SU-DHL-6 (cell line): ENCODE results near the gene CNTN2.

Experiments
- H2AFZ ChIP-seq: fragments of 200-600 bp; sonication (generic); 2 replicates; pipeline ENCODE4 v1.6.1; 2014; ENCODE audit warnings: low read depth, mild to moderate bottlenecking, moderate library complexity, mixed read lengths, antibody characterized with exemption, low read length; ENCODE audit not compliant: severe bottlenecking
- H3F3A ChIP-seq: fragments of 200-600 bp; shearing (Covaris generic); 2 replicates; pipeline ENCODE4 v1.6.0; 2016; ENCODE audit warnings: antibody characterized with exemption, mild to moderate bottlenecking; ENCODE audit not compliant: insufficient read depth
- H3K27ac ChIP-seq: fragments of 200-600 bp; sonication (generic); 2 replicates; pipeline ENCODE4 v1.5.1; 2016; ENCODE audit warnings: low read depth, mild to moderate bottlenecking, low read length, moderate library complexity, mixed read lengths
- H3K27me3 ChIP-seq: fragments of 200-600 bp; sonication (generic), shearing (Covaris generic); 2 replicates; pipeline ENCODE4 v1.6.0; 2014; ENCODE audit warnings: mild to moderate bottlenecking, low read length
- H3K36me3 ChIP-seq: fragments of 200-600 bp; sonication (generic); 2 replicates; pipeline ENCODE4 v1.6.1; 2014; ENCODE audit warnings: mild to moderate bottlenecking, low read length, mixed read lengths
- H3K4me2 ChIP-seq: fragments of 300-600, 200-600 bp; shearing (Covaris generic), sonication (generic); 2 replicates; pipeline ENCODE4 v1.6.0; 2014; ENCODE audit warnings: low read length, low read depth, mild to moderate bottlenecking; ENCODE audit not compliant: poor library complexity, severe bottlenecking
- H3K4me3 ChIP-seq: fragments of 200-600 bp; sonication (generic); 2 replicates; pipeline ENCODE4 v1.5.1; 2014; ENCODE audit warnings: antibody characterized with exemption, low read length, mild to moderate bottlenecking, mixed read lengths; ENCODE audit not compliant: insufficient read depth, poor library complexity, severe bottlenecking
- H3K79me2 ChIP-seq: fragments of 200-600 bp; sonication (generic); 2 replicates; pipeline ENCODE4 v1.6.1; 2014; ENCODE audit warnings: mild to moderate bottlenecking, low read length, moderate library complexity; ENCODE audit not compliant: insufficient read depth
- H3K9ac ChIP-seq: fragments of 200-600 bp; sonication (generic); 2 replicates; pipeline ENCODE4 v1.7.0; 2014; ENCODE audit warnings: mild to moderate bottlenecking, low read length
- H3K9me2 ChIP-seq: fragments of 200-600 bp; sonication (generic); replicated peaks from 2 replicates; pipeline ENCODE4 v1.6.1; 2014; ENCODE audit warnings: low read length; ENCODE audit not compliant: insufficient read depth
- H3K9me3 ChIP-seq: fragments of 200-600 bp; sonication (generic); 2 replicates; pipeline ENCODE4 v1.6.1; 2014; ENCODE audit warnings: low read length, mixed read lengths; ENCODE audit not compliant: insufficient read depth
- H4K20me1 ChIP-seq: fragments of 200-600 bp; sonication (generic); 2 replicates; pipeline ENCODE4 v1.6.1; 2014; ENCODE audit warnings: low read depth, mild to moderate bottlenecking, antibody characterized with exemption, low read length, moderate library complexity, mixed read lengths
- EZH2phosphoT487 ChIP-seq: fragments of 200-600 bp; sonication (generic), shearing (Covaris generic); conservative IDR thresholded peaks from 2 replicates; pipeline ENCODE4 v1.6.1; 2018; ENCODE audit warnings: mild to moderate bottlenecking, antibody characterized with exemption, low read length, moderate library complexity, mixed read lengths
- TF ChIP-seq, protein P1 (sequence below): fragments of 200-600 bp; sonication (generic); IDR thresholded peaks from one replicate; pipeline ENCODE4 v1.5.1; 2017; ENCODE audit warnings: antibody characterized with exemption, mild to moderate bottlenecking, low read length, moderate library complexity; ENCODE audit not compliant: insufficient read depth, poor library complexity, severe bottlenecking

Gene CNTN2

DNA sequence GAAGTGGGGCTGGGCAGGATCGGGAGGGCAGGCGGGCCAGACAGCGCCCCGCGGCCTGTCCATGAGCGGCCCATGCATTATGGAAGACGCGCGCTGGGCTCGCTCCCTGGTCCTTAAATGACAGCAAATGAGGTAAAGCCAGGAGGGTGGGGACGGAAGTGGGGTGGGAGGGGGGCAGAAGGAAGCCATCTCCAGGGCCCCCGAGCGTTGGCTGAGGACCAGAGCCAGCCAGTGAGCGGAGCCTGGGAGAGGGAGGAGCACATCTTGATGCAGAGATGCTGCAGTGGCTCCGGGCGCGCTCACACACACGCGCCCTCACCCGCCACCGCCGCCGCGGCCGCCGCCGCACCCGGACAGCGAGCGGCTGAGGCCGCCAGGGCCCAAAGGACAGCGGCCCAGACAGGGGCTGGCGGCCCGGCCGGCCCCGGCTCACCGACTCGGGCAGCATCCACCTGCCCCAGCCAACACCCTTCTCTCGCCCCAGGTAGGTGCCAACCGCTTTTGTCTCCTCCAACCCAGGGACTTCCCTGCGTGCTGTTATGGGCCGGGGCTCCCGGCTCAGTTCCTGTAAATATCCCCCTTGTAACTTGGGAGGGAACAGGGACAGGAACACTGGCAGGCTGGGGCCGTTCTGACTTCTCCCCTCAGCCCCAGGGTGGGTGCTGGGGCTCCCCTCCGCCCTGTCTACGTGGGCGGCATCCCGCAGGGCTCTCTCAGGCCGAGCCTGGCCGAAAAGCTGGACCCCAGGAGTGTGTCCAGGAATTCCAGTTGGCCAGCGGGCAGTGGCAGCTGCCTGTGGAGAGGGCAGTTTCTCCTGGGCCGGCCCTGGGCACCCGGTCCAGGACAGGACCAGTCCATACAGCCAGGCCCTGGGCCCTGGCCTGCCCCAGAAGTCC is at the start of gene CNTN2:
Gene CNTN2, plus strand, starts transcription at position 302 of the 896 bp plus-strand sequence. CDS start 9,974 bp downstream, outside the sequence.
- Histone ChIP-seq H3K9ac (no peak within 1 kb of the TSS), H3K4me3 (no peak within 1 kb of the TSS), H3K27ac (no peak within 1 kb of the TSS)

GRCh38 chr1:204994086-204994862 is 48.7 kb upstream of the CNTN2 start:
- TF ChIP-seq, protein P1, sequence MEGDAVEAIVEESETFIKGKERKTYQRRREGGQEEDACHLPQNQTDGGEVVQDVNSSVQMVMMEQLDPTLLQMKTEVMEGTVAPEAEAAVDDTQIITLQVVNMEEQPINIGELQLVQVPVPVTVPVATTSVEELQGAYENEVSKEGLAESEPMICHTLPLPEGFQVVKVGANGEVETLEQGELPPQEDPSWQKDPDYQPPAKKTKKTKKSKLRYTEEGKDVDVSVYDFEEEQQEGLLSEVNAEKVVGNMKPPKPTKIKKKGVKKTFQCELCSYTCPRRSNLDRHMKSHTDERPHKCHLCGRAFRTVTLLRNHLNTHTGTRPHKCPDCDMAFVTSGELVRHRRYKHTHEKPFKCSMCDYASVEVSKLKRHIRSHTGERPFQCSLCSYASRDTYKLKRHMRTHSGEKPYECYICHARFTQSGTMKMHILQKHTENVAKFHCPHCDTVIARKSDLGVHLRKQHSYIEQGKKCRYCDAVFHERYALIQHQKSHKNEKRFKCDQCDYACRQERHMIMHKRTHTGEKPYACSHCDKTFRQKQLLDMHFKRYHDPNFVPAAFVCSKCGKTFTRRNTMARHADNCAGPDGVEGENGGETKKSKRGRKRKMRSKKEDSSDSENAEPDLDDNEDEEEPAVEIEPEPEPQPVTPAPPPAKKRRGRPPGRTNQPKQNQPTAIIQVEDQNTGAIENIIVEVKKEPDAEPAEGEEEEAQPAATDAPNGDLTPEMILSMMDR = no peak
- no peak for TF ChIP-seq EZH2phosphoT487
- H3K27me3 ChIP-seq = no peaks in the 10 kb centered on the region
- no peaks in the 10 kb centered on the region for H3K36me3 ChIP-seq
- H3K27ac ChIP-seq = no peak overlapping the region
- no peaks in the 10 kb centered on the region for H3K9me3 ChIP-seq
- H3K79me2 ChIP-seq = no peaks in the 10 kb centered on the region
- H3K4me2 ChIP-seq = no peak overlapping the region
- no peak overlapping the region for H3K4me3 ChIP-seq
- H3F3A ChIP-seq = no peaks in the 10 kb centered on the region
- H2AFZ ChIP-seq = no peak overlapping the region
- H3K9me2 ChIP-seq = no peaks in the 10 kb centered on the region
- no peaks in the 10 kb centered on the region for H4K20me1 ChIP-seq
- H3K9ac ChIP-seq = no peak overlapping the region

More for the DNA sequence above, at the start of gene CNTN2:
- Histone ChIP-seq H2AFZ (no peak within 1 kb of the TSS), H3K36me3 (no peaks in the 10 kb centered on the region), H3F3A (no peaks in the 10 kb centered on the region), H3K9me2 (no peaks in the 10 kb centered on the region), H3K27me3 (no peaks in the 10 kb centered on the region), H3K9me3 (no peaks in the 10 kb centered on the region), H3K79me2 (no peaks in the 10 kb centered on the region), H3K4me2 (no peak within 1 kb of the TSS), H4K20me1 (no peaks in the 10 kb centered on the region)
- TF ChIP-seq, protein P1 = no peak
- TF ChIP-seq EZH2phosphoT487 = no peak

GRCh38 chr1:204996981-204997380 is 46.0 kb upstream of the CNTN2 start:
- Histone ChIP-seq H3K79me2 (no peaks in the 10 kb centered on the region), H3K9ac (no peak overlapping the region), H3K27me3 (no peaks in the 10 kb centered on the region), H3K4me2 (no peak overlapping the region), H3K9me2 (no peaks in the 10 kb centered on the region), H3K4me3 (no peak overlapping the region), H4K20me1 (no peaks in the 10 kb centered on the region), H3F3A (no peaks in the 10 kb centered on the region), H3K9me3 (no peaks in the 10 kb centered on the region), H2AFZ (no peak overlapping the region), H3K36me3 (no peaks in the 10 kb centered on the region), H3K27ac (no peak overlapping the region)
- TF ChIP-seq, protein P1 = no peak
- TF ChIP-seq EZH2phosphoT487 = no peak
